Ishikawa (cell line): Measurements from ENCODE around the gene OVOL2.

Experiments
- CEBPB ChIP-seq: IDR thresholded peaks from 2 replicates; pipeline ENCODE4 v1.6.1; 2012
- CREB1 ChIP-seq: IDR thresholded peaks from 2 replicates; pipeline ENCODE4 v1.6.1; 2012; ENCODE audit warnings: low read depth
- EGR1 ChIP-seq: IDR thresholded peaks from 2 replicates; pipeline ENCODE4 v1.6.1; 2012
- EP300 ChIP-seq: IDR thresholded peaks from 2 replicates; pipeline ENCODE4 v1.6.1; 2012; ENCODE audit warnings: borderline replicate concordance
- FOXM1 ChIP-seq: IDR thresholded peaks from 2 replicates; pipeline ENCODE4 v1.6.1; 2012; ENCODE audit warnings: low read depth, borderline replicate concordance
- NFIC ChIP-seq: IDR thresholded peaks from 2 replicates; pipeline ENCODE4 v1.6.1; 2012
- RAD21 ChIP-seq: IDR thresholded peaks from 2 replicates; pipeline ENCODE4 v1.6.1; 2012; ENCODE audit warnings: low read depth
- TAF1 ChIP-seq: IDR thresholded peaks from 2 replicates; pipeline ENCODE4 v1.6.1; 2012; ENCODE audit warnings: low read depth, mild to moderate bottlenecking
- TCF12 ChIP-seq: IDR thresholded peaks from 2 replicates; pipeline ENCODE4 v1.6.1; 2012; ENCODE audit warnings: low read depth
- TEAD4 ChIP-seq: IDR thresholded peaks from 2 replicates; pipeline ENCODE4 v1.6.1; 2012
- YY1 ChIP-seq: IDR thresholded peaks from 2 replicates; pipeline ENCODE4 v1.6.1; 2012; ENCODE audit warnings: low read depth
- ZBTB7A ChIP-seq: IDR thresholded peaks from 2 replicates; pipeline ENCODE4 v1.6.1; 2012; ENCODE audit warnings: low read depth
- TF ChIP-seq, protein P1 (sequence below): IDR thresholded peaks from 2 replicates; pipeline ENCODE4 v1.6.1; 2012; ENCODE audit warnings: low read depth, mild to moderate bottlenecking
- TF ChIP-seq, protein P2 (sequence below): IDR thresholded peaks from 2 replicates; pipeline ENCODE4 v1.6.1; 2012
- TF ChIP-seq, protein P3 (sequence below): IDR thresholded peaks from 2 replicates; pipeline ENCODE4 v1.6.1; 2012

The OVOL2 gene

DNA sequence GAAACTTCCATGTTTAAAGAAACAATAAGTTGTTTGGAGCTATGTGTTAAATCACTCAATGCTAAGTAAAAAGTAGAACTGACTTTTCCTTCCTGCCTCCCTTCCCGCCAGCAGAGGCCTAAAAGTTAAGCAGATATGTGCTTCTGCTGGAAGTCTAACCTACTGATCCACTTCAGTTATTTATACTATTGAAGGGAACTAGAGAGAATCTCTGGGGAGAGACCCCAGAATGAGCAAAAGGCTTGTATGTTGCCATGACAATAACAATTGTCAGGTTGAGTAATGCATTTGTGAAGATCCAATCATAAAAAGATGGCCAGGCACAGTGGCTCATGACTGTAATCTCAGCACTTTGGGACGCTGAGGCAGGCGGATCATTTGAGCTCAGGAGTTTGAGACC lies 64.2 kb downstream of the OVOL2 start:
- TF ChIP-seq CEBPB (no peak), EP300 (no peak)

DNA sequence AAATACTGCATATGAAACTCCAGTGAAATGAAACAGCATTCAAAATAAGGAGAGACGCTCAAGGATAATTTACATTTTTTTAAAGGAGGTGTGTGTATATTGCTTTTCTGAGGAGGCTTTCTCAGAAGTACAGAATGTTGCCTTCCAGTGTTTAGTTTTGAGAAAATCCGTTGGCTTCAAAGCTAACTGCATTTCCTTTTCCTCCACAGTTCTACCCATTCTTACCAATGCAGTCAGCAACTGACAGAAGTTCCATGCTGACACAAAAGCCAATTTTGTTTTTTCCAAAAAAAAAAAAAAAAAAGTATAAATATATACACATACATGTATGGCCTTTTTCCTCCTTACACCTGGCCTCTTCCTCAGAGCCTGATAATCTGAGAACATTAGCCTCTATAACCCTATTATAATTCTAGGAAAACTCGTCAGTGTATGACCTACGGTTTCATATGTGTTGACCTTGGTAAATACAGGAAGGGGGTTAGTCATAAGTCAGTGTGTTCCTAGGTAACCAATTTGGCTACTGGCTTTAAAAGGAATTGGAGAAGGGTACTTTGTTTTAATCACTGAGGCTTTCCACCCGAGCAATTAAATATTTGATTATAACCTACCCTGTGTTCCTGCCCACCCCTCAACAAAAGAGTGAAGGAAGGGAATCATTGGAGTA lies 64.7 kb downstream of the OVOL2 start:
- TF ChIP-seq TCF12, result no peak
- no peak for TF ChIP-seq EGR1
- no peak for TF ChIP-seq CEBPB
- TF ChIP-seq TEAD4, result no peak
- no peak for TF ChIP-seq YY1
- TF ChIP-seq NFIC, result no peak
- TF ChIP-seq, protein P1, sequence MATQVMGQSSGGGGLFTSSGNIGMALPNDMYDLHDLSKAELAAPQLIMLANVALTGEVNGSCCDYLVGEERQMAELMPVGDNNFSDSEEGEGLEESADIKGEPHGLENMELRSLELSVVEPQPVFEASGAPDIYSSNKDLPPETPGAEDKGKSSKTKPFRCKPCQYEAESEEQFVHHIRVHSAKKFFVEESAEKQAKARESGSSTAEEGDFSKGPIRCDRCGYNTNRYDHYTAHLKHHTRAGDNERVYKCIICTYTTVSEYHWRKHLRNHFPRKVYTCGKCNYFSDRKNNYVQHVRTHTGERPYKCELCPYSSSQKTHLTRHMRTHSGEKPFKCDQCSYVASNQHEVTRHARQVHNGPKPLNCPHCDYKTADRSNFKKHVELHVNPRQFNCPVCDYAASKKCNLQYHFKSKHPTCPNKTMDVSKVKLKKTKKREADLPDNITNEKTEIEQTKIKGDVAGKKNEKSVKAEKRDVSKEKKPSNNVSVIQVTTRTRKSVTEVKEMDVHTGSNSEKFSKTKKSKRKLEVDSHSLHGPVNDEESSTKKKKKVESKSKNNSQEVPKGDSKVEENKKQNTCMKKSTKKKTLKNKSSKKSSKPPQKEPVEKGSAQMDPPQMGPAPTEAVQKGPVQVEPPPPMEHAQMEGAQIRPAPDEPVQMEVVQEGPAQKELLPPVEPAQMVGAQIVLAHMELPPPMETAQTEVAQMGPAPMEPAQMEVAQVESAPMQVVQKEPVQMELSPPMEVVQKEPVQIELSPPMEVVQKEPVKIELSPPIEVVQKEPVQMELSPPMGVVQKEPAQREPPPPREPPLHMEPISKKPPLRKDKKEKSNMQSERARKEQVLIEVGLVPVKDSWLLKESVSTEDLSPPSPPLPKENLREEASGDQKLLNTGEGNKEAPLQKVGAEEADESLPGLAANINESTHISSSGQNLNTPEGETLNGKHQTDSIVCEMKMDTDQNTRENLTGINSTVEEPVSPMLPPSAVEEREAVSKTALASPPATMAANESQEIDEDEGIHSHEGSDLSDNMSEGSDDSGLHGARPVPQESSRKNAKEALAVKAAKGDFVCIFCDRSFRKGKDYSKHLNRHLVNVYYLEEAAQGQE, result no peak
- no peak for TF ChIP-seq ZBTB7A
- TF ChIP-seq FOXM1, result no peak
- TF ChIP-seq, protein P2, sequence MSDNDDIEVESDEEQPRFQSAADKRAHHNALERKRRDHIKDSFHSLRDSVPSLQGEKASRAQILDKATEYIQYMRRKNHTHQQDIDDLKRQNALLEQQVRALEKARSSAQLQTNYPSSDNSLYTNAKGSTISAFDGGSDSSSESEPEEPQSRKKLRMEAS, result no peak
- TF ChIP-seq TAF1, result no peak
- no peak for TF ChIP-seq EP300
- TF ChIP-seq CREB1, result no peak
- no peak for TF ChIP-seq RAD21
- TF ChIP-seq, protein P3, sequence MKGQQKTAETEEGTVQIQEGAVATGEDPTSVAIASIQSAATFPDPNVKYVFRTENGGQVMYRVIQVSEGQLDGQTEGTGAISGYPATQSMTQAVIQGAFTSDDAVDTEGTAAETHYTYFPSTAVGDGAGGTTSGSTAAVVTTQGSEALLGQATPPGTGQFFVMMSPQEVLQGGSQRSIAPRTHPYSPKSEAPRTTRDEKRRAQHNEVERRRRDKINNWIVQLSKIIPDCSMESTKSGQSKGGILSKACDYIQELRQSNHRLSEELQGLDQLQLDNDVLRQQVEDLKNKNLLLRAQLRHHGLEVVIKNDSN, result no peak

DNA sequence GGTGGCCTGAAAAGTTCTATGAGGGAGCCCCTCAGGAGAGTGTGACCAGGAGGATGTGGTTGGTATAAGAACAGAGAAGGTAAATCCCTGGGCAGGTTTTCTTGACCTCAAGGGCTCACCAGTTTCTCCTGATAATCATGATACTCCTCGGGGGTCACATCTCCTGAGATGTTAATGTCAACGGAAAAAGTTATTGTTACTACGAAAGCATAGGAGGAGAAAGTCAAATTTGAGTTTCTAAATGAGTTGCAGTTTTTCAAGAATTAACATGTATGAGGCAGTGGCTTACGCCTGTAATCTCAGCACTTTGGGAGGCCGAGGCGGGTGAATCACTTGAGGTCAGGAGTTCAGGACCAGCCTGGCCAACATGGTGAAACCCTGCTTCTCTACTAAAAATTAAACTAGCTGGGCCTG lies 65.5 kb downstream of the OVOL2 start:
- TF ChIP-seq RAD21 (no peak), EP300 (no peak), CREB1 (no peak), YY1 (no peak), CEBPB (no peak), NFIC (no peak), EGR1 (no peak), TCF12 (no peak), ZBTB7A (no peak), TEAD4 (no peak), TAF1 (no peak), FOXM1 (no peak)
- TF ChIP-seq, protein P3, result no peak
- TF ChIP-seq, protein P1, result no peak
- TF ChIP-seq, protein P2, result no peak

DNA sequence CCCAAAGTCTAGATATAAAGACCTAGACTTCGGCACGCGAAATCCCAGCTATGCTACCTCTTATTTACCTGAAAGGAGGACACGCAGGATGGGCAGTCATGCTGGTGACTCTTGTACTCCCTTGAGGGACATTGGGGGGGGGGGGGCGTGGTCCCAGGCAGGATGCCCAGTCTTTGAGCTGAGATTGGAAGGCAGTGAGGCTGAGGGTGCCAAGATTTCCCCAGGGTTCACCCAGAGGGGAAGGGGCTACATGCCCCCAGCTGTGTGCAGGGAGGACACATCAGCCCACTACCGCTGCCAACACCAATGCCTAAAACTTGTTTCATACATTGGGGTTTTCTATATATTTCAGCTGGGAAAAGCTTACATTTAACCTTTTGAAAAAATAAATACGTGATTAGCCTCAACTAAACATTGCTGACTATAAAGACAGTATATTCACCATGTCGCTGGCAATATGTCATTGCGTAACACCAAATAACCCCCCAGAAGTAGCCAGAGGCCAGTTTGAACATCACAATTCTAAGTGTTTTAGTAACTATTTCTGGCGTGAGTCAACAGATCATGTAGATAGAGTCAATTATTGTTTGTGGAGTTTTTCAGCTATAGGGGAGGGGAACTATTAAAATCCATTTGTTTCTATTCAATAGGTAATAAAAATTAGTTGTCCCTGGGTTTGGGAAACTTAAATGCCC lies 67.3 kb downstream of the OVOL2 start:
- no peak for TF ChIP-seq EP300
- TF ChIP-seq CEBPB, result peak; percentile 46; the same call in 1 of the 2 replicates

DNA sequence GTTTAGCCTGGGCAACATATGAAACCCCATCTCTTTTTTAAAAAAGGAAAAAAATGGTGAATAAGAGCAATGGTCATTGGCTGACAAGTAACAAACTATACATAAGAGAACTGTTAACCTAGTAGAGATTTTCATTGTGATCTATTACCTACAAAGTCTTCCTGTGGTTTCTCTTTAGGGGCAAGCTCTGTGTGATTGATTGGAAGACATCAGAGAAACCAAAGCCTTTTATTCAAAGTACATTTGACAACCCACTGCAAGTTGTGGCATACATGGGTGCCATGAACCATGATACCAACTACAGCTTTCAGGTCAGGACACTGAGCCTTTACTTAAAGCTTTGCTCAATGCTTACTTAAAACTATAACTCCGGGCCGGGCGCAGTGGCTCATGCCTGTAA lies 69.7 kb downstream of the OVOL2 start:
- TF ChIP-seq CEBPB, result no peak
- TF ChIP-seq EP300, result no peak
- TF ChIP-seq RAD21, result no peak
- TF ChIP-seq TCF12, result no peak
- TF ChIP-seq EGR1, result no peak
- TF ChIP-seq, protein P1, result no peak
- TF ChIP-seq TAF1, result no peak
- no peak for TF ChIP-seq TEAD4
- no peak for TF ChIP-seq NFIC
- TF ChIP-seq CREB1, result no peak
- no peak for TF ChIP-seq ZBTB7A
- no peak for TF ChIP-seq FOXM1
- no peak for TF ChIP-seq YY1
